ENCODE results near the gene FSTL5. TPM values are rescaled to one million over a fixed set of nuclear protein-coding genes. Genes with fewer than 3 reads are reported as not detected.

FSTL5 gene
- total and polyA plus RNA-seq, 5 experiments from 2014 or later, result not detected

DNA sequence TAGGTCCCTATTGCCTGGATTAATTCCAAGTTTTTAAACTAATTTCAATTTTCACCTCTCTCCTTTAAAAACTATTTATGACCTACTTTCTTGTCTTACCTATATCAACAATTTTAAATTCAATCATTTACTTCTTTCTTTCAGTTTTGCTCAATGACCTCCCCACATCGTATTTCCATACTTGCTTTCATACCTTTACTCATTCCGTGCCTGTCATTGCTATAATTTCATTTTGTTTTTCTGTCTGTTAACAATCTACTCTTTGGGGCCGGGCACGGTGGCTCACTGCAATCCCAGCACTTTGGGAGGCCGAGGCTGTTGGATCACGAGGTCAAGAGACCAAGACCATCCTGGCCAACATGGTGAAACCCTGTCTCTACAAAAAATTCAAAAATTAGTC is 781.1 kb downstream of the FSTL5 start:
- H3K27ac Mint-ChIP-seq, result no peak overlapping the region
- DNase-seq (no peak), ATAC-seq (no peak)
- POLR2A ChIA-PET, result no interaction called here
- H3K27me3 Mint-ChIP-seq, result no peaks in the 10 kb centered on the region
- H3K9me3 Mint-ChIP-seq, result peaks cover 0 to 14% (median 2%) of the 10 kb centered on the region in 9 donors
- no peaks in the 10 kb centered on the region for H3K36me3 Mint-ChIP-seq
- H3K4me3 Mint-ChIP-seq, result no peak overlapping the region
- no peaks in the 10 kb centered on the region for H3K4me1 Mint-ChIP-seq

GRCh38 chr4:161376275-161376674 is 787.5 kb downstream of the FSTL5 start:
- ATAC-seq, result no peak
- POLR2A ChIA-PET, result no interaction called here
- Mint-ChIP-seq H3K27me3 (no peaks in the 10 kb centered on the region), H3K4me3 (no peak overlapping the region), H3K4me1 (no peaks in the 10 kb centered on the region), H3K9me3 (peaks cover 1 to 22% (median 10%) of the 10 kb centered on the region in 9 donors), H3K27ac (no peak overlapping the region), H3K36me3 (peaks cover 0 to 5% (median 0%) of the 10 kb centered on the region in 3 donors)
- DNase-seq, result no peak

DNA sequence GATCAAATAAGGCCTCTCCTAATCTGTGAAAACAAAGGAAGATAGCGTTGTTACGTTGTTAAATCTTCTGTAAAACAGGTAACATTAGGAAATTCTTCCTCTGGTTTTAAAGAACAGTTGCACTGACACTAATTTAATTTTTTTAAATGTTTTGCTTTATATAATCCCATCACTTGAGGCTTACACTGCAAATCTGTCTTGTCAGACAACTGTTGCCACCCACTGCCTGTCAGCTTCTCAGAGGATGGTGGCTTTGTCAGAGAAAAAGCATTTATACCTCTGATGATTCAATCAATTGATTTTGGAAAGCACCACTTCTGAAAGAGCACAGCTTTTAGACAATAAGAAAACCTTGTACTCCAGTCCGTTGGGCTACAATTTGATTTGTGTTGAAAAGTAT is 799.1 kb downstream of the FSTL5 start:
- Mint-ChIP-seq H3K4me1 (no peaks in the 10 kb centered on the region), H3K27ac (no peak overlapping the region), H3K27me3 (no peaks in the 10 kb centered on the region), H3K36me3 (no peaks in the 10 kb centered on the region), H3K9me3 (peaks cover 0 to 14% (median 6%) of the 10 kb centered on the region in 9 donors), H3K4me3 (no peak overlapping the region)
- DNase-seq (no peak), ATAC-seq (no peak)
- POLR2A ChIA-PET, result no interaction called here

DNA sequence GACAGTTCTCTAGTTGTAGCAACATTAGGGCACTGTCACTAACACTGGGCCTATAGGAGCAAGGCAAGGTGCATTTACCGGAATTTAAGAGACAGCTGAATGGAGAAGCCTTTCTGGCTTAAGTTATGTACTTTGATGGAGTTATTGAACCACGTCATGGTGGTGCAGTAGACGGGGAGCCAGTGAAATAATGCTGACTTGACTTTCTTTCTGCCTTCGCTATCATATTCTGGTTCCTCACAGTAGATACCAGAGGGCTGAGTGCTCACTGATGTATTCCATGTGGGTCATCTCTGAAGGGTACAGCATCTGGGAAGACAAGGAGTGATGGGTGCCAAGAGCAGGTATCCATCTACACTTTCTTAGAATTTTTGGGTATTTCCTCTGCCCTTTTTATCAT is 802.8 kb downstream of the FSTL5 start:
- Mint-ChIP-seq H3K9me3 (peaks cover 0 to 10% (median 4%) of the 10 kb centered on the region in 9 donors), H3K27me3 (no peaks in the 10 kb centered on the region), H3K36me3 (no peaks in the 10 kb centered on the region), H3K27ac (no peak overlapping the region), H3K4me3 (no peak overlapping the region), H3K4me1 (no peaks in the 10 kb centered on the region)
- DNase-seq (no peak), ATAC-seq (no peak)
- POLR2A ChIA-PET, result no interaction called here

DNA sequence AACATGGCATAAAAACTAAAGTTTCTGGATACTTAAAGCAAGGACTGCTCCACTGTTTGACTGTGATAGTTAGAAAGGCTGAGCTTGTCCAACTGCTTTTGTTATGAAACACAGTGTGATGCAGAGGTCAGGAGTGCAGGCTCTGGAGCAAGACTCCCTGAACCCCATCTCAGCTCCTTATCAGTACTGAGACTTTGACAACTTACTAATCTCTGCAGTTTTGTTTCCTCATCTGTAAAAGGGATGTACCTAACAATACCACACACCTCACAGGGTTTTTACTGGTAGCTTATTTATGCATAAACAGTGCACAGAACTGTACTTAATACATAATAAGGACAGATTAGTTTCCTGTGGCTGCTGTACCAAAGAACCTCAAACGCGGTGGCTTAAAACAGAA is 804.3 kb downstream of the FSTL5 start:
- Mint-ChIP-seq H3K9me3 (peaks cover 0 to 10% (median 3%) of the 10 kb centered on the region in 9 donors), H3K4me1 (no peaks in the 10 kb centered on the region)
- POLR2A ChIA-PET, result no interaction called here

GRCh38 chr4:161356351-161356750 is 807.4 kb downstream of the FSTL5 start:
- Mint-ChIP-seq H3K27me3 (no peaks in the 10 kb centered on the region), H3K4me1 (no peaks in the 10 kb centered on the region), H3K36me3 (no peaks in the 10 kb centered on the region), H3K4me3 (no peak overlapping the region), H3K9me3 (peaks cover 0 to 27% (median 5%) of the 10 kb centered on the region in 9 donors), H3K27ac (no peak overlapping the region)
- DNase-seq (no peak), ATAC-seq (no peak)
- POLR2A ChIA-PET, result no interaction called here

More for the DNA sequence above, 804.3 kb downstream of the FSTL5 start:
- Mint-ChIP-seq H3K27me3 (no peaks in the 10 kb centered on the region), H3K27ac (no peak overlapping the region), H3K36me3 (no peaks in the 10 kb centered on the region), H3K4me3 (no peak overlapping the region)
- no peak for ATAC-seq
- DNase-seq, result no peak

DNA sequence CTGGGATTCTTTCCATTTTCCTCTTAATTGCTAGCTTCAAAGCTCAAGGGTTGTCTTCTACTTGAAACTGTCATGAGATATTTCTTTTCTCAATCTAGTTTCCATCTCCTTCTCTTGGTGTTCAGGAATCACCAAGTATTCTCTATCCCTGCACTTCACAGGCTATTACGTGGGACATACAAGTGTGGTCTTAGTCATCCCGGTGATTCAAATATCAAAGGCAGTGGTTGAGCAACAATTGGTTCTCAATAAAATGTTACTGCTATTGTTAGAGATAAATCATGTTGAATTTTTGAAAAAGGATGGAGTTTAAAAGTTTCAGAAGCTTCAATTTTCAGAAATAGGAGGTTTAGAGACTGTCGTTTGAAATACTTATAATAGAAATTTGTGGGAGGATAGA is 812.9 kb downstream of the FSTL5 start:
- H3K36me3 Mint-ChIP-seq, result no peaks in the 10 kb centered on the region
- POLR2A ChIA-PET, result no interaction called here
- ATAC-seq, result no peak
- H3K27me3 Mint-ChIP-seq, result no peaks in the 10 kb centered on the region
- H3K4me1 Mint-ChIP-seq, result no peaks in the 10 kb centered on the region
- DNase-seq, result no peak
- H3K27ac Mint-ChIP-seq, result no peak overlapping the region
- H3K4me3 Mint-ChIP-seq, result no peak overlapping the region
- H3K9me3 Mint-ChIP-seq, result peaks cover 0 to 37% (median 5%) of the 10 kb centered on the region in 9 donors

GRCh38 chr4:161345741-161346140 is 818.1 kb downstream of the FSTL5 start:
- no peak for ATAC-seq
- Mint-ChIP-seq H3K27ac (no peak overlapping the region), H3K4me3 (no peak overlapping the region), H3K9me3 (peaks cover 0 to 29% (median 5%) of the 10 kb centered on the region in 9 donors), H3K4me1 (no peaks in the 10 kb centered on the region), H3K36me3 (no peaks in the 10 kb centered on the region), H3K27me3 (no peaks in the 10 kb centered on the region)
- no peak for DNase-seq
- POLR2A ChIA-PET, result no interaction called here

GRCh38 chr4:161343569-161343950 is 820.2 kb downstream of the FSTL5 start:
- Mint-ChIP-seq H3K27ac (no peak overlapping the region), H3K36me3 (no peaks in the 10 kb centered on the region), H3K4me3 (no peak overlapping the region), H3K4me1 (no peaks in the 10 kb centered on the region), H3K27me3 (no peaks in the 10 kb centered on the region), H3K9me3 (peaks cover 0 to 20% (median 7%) of the 10 kb centered on the region in 9 donors)
- ATAC-seq (no peak), DNase-seq (no peak)
- POLR2A ChIA-PET, result no interaction called here

GRCh38 chr4:161342881-161343568 is 820.8 kb downstream of the FSTL5 start:
- no peak overlapping the region for H3K4me3 Mint-ChIP-seq
- H3K36me3 Mint-ChIP-seq, result no peaks in the 10 kb centered on the region
- H3K27me3 Mint-ChIP-seq, result no peaks in the 10 kb centered on the region
- no peaks in the 10 kb centered on the region for H3K4me1 Mint-ChIP-seq
- peaks cover 0 to 17% (median 7%) of the 10 kb centered on the region in 9 donors for H3K9me3 Mint-ChIP-seq
- DNase-seq (no peak), ATAC-seq (no peak)
- no peak overlapping the region for H3K27ac Mint-ChIP-seq
- POLR2A ChIA-PET, result no interaction called here

- no peak for ATAC-seq
- Mint-ChIP-seq H3K4me3 (no peak overlapping the region), H3K36me3 (no peaks in the 10 kb centered on the region), H3K4me1 (no peaks in the 10 kb centered on the region), H3K27ac (no peak overlapping the region), H3K9me3 (peaks cover 0 to 12% (median 3%) of the 10 kb centered on the region in 9 donors), H3K27me3 (no peaks in the 10 kb centered on the region)
- no peak for DNase-seq
- POLR2A ChIA-PET, result no interaction called here
Observed at GRCh38 chr4:161336621-161337020, 827.2 kb downstream of the FSTL5 start.

DNA sequence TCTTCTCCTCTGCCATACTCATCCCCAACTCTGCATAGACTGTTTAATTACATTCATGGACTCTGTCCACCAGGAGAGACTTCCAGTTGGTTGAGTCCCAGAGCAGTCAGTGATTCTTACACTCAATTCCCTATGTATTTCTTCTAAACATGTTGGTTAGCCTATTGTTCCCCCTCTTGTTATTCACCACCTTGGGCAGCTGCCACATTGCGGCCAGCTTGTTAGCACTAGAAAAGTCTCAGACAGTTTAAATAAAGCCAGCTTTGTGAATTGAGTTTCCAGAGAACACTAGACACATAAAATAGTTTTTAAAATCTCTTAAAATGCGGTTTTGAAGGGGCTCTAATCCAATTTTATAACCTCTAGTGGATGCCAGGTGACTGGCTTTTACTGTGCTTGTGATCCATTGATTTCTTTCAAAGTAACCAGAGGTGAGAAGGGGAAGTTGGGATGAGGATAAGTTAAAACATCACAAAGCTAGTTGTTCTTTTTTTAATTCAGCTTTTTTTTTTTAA is 827.7 kb downstream of the FSTL5 start:
- no peak for DNase-seq
- ATAC-seq, result no peak
- POLR2A ChIA-PET, result no interaction called here
- Mint-ChIP-seq H3K4me1 (no peaks in the 10 kb centered on the region), H3K4me3 (no peak overlapping the region), H3K36me3 (no peaks in the 10 kb centered on the region), H3K9me3 (peaks cover 0 to 14% (median 4%) of the 10 kb centered on the region in 9 donors), H3K27me3 (no peaks in the 10 kb centered on the region), H3K27ac (no peak overlapping the region)
